ENCODE results near the gene ULBP3.
"Not testable (repeated sequence)": the region's sequence is repeated elsewhere in the genome, so short reads cannot be mapped to it uniquely, and the experiment has no call there.

ULBP3 gene

GRCh38 chr6:150018846-150019580, 49.9 kb downstream of the ULBP3 start:
- Histone ChIP-seq H3K4me3 (ENCODE audit: low read length) (no peak overlapping the region), H3K9me3 (ENCODE audit: control insufficient read depth, insufficient read depth, low read length) (no peaks in the 10 kb centered on the region), H3K27ac (ENCODE audit: low read length) (no peak overlapping the region), H3K36me3 (ENCODE audit: control insufficient read depth, insufficient read depth, low read length) (no peaks in the 10 kb centered on the region), H3K27me3 (ENCODE audit: control insufficient read depth, insufficient read depth, low read length) (peaks cover 18% of the 10 kb centered on the region), H3K4me1 (ENCODE audit: control insufficient read depth, insufficient read depth, low read length) (no peaks in the 10 kb centered on the region)
- no peak for DNase-seq (ENCODE audit: low read depth, low spot score)
- WGBS (ENCODE audit: insufficient coverage, insufficient read length): no CpG with 5 or more reads among the region's 6 CpGs

- not testable (repeated sequence) for DNase-seq (ENCODE audit: low read depth, low spot score); H3K4me1 ChIP-seq (ENCODE audit: control insufficient read depth, insufficient read depth, low read length); H3K4me3 ChIP-seq (ENCODE audit: low read length); H3K27ac ChIP-seq (ENCODE audit: low read length); H3K9me3 ChIP-seq (ENCODE audit: control insufficient read depth, insufficient read depth, low read length); H3K36me3 ChIP-seq (ENCODE audit: control insufficient read depth, insufficient read depth, low read length)
- no CpG with 5 or more reads among the region's 5 CpGs for WGBS (ENCODE audit: insufficient coverage, insufficient read length)
- peaks cover 31% of the 10 kb centered on the region for H3K27me3 ChIP-seq (ENCODE audit: control insufficient read depth, insufficient read depth, low read length)
Measured at GRCh38 chr6:150017186-150017521, 51.8 kb downstream of the ULBP3 start.

- H3K27me3 ChIP-seq (ENCODE audit: control insufficient read depth, insufficient read depth, low read length): peaks cover 33% of the 10 kb centered on the region
- DNase-seq (ENCODE audit: low read depth, low spot score): no peak
- no peak overlapping the region for H3K4me3 ChIP-seq (ENCODE audit: low read length)
- no peaks in the 10 kb centered on the region for H3K4me1 ChIP-seq (ENCODE audit: control insufficient read depth, insufficient read depth, low read length)
- no peaks in the 10 kb centered on the region for H3K9me3 ChIP-seq (ENCODE audit: control insufficient read depth, insufficient read depth, low read length)
- no peak overlapping the region for H3K27ac ChIP-seq (ENCODE audit: low read length)
- H3K36me3 ChIP-seq (ENCODE audit: control insufficient read depth, insufficient read depth, low read length): no peaks in the 10 kb centered on the region
- WGBS (ENCODE audit: insufficient coverage, insufficient read length): no CpG with 5 or more reads among the region's 6 CpGs
Measured at GRCh38 chr6:150016324-150017185, 52.4 kb downstream of the ULBP3 start.

- no CpG with 5 or more reads among the region's 15 CpGs for WGBS (ENCODE audit: insufficient coverage, insufficient read length)
- not testable (repeated sequence) for H3K9me3 ChIP-seq (ENCODE audit: control insufficient read depth, insufficient read depth, low read length); H3K36me3 ChIP-seq (ENCODE audit: control insufficient read depth, insufficient read depth, low read length); H3K27ac ChIP-seq (ENCODE audit: low read length); H3K4me3 ChIP-seq (ENCODE audit: low read length); H3K4me1 ChIP-seq (ENCODE audit: control insufficient read depth, insufficient read depth, low read length); DNase-seq (ENCODE audit: low read depth, low spot score)
- H3K27me3 ChIP-seq (ENCODE audit: control insufficient read depth, insufficient read depth, low read length): peaks cover 37% of the 10 kb centered on the region
Measured at GRCh38 chr6:150015281-150016001, 53.5 kb downstream of the ULBP3 start.

- DNase-seq (ENCODE audit: low read depth, low spot score); H3K36me3 ChIP-seq (ENCODE audit: control insufficient read depth, insufficient read depth, low read length); H3K27ac ChIP-seq (ENCODE audit: low read length); H3K4me1 ChIP-seq (ENCODE audit: control insufficient read depth, insufficient read depth, low read length); H3K4me3 ChIP-seq (ENCODE audit: low read length); H3K9me3 ChIP-seq (ENCODE audit: control insufficient read depth, insufficient read depth, low read length): not testable (repeated sequence)
- peaks cover 44% of the 10 kb centered on the region for H3K27me3 ChIP-seq (ENCODE audit: control insufficient read depth, insufficient read depth, low read length)
- WGBS (ENCODE audit: insufficient coverage, insufficient read length): no CpG with 5 or more reads among the region's 50 CpGs
Measured at GRCh38 chr6:150014623-150015280, 54.2 kb downstream of the ULBP3 start.

GRCh38 chr6:150013785-150014622, 54.9 kb downstream of the ULBP3 start:
- H3K9me3 ChIP-seq (ENCODE audit: control insufficient read depth, insufficient read depth, low read length); H3K36me3 ChIP-seq (ENCODE audit: control insufficient read depth, insufficient read depth, low read length); DNase-seq (ENCODE audit: low read depth, low spot score); H3K4me3 ChIP-seq (ENCODE audit: low read length); H3K27ac ChIP-seq (ENCODE audit: low read length); H3K4me1 ChIP-seq (ENCODE audit: control insufficient read depth, insufficient read depth, low read length): not testable (repeated sequence)
- WGBS (ENCODE audit: insufficient coverage, insufficient read length): no CpG with 5 or more reads among the region's 24 CpGs
- peaks cover 44% of the 10 kb centered on the region for H3K27me3 ChIP-seq (ENCODE audit: control insufficient read depth, insufficient read depth, low read length)

- not testable (repeated sequence) for H3K4me1 ChIP-seq (ENCODE audit: control insufficient read depth, insufficient read depth, low read length); H3K4me3 ChIP-seq (ENCODE audit: low read length); H3K36me3 ChIP-seq (ENCODE audit: control insufficient read depth, insufficient read depth, low read length); H3K27ac ChIP-seq (ENCODE audit: low read length); H3K9me3 ChIP-seq (ENCODE audit: control insufficient read depth, insufficient read depth, low read length); DNase-seq (ENCODE audit: low read depth, low spot score)
- peaks cover 44% of the 10 kb centered on the region for H3K27me3 ChIP-seq (ENCODE audit: control insufficient read depth, insufficient read depth, low read length)
- no CpG with 5 or more reads among the region's 8 CpGs for WGBS (ENCODE audit: insufficient coverage, insufficient read length)
Measured at GRCh38 chr6:150012846-150013784, 55.8 kb downstream of the ULBP3 start.
